ENCODE measurements around the gene LRTM2.
"Not testable (repeated sequence)": the region's sequence is repeated elsewhere in the genome, so short reads cannot be mapped to it uniquely, and the experiment has no call there.

LRTM2 gene

GRCh38 chr12:1812650-1813302 is 7.6 kb upstream of the LRTM2 start:
- DNase-seq: no peak

DNA sequence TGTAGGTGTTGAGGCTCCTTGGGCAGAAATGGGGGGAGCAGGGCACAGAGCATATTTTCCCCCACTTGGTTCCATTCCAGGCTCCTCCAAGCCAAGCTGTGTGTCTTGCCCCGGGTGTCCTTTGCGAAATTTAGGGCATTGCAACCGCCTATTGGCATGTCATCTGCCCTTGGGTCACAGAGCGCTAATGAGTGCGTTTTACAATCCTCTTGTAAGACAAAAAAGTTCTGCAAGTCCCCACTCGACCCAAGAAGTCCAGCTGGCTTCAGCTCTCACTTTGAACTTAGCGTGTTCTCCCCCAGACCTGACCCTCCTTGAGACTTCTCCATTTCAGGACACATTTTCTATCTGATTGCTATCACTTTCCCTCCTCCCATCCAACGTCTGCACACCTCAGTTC is 6.1 kb upstream of the LRTM2 start:
- no peak for DNase-seq

GRCh38 chr12:1815108-1815507 is 5.3 kb upstream of the LRTM2 start:
- DNase-seq: no peak

DNA sequence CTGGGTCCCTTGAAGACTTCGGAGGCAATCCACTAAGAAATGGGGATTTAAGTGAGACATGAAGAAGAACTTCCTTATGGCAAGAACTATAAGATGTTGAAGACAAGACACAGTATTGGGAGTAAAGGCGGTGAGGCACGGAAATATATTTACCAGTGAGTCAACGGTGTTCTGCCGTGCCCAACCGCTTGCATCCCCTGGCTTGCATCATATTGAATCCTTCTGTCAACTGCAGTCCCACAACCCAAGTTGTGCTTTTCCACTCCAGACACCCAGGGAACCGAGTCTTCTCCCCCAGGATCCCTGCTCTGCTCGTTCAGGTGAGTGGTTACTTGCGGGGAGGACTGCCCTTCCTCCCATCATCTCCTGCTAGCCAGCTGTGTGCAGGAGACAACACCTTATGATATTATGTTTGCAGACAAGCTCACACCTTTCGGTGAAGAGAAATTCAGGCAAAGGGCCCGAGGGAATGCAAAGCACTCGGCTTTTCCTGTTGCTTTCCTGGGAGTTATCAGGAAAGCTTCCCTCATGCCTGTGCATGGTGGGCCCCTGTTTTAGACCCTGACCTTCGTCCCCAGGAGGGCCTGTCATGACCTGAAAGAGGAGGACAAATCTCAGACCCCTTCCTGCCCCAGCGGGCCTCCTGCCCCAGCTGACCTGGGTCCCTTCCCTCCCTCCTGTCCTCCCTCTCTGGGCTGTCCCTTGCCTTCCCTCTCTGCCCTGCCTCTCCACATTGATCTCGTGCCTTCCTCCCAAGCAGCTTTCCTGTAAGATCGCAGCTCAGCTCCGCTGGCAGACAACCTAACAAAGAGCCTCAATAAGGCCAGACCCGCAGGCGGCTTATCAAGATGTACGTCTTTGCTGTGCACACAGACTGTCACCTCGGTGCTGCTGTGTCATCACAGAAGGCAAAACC is 4.3 kb upstream of the LRTM2 start:
- DNase-seq: no peak

DNA sequence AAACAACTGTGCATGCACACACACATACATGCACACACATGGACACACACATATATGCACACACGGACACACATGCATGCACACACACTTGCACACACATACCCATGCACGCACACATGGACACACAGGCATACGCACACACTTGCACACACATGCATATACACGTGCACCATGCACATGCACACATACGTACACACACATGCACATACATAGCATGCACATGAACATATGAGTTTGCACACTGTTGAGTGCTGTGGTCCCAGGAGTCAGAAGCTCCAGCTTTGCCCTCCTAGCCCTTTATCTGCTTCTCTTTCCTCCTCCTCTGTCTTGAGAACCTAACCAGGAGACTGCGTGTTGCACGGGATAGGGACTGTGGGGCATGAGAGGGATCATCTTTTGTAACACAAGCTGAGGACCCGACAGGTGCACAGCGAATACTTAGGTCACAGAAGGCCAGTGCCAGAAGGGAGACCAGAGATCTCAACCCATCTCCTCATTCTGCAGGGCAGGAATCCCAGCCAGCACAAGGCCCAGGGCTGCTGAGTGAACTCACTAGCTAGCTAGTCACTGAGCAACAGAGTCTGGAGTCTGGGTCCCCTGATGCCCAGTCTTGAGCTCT is 3.5 kb upstream of the LRTM2 start:
- DNase-seq: no peak

DNA sequence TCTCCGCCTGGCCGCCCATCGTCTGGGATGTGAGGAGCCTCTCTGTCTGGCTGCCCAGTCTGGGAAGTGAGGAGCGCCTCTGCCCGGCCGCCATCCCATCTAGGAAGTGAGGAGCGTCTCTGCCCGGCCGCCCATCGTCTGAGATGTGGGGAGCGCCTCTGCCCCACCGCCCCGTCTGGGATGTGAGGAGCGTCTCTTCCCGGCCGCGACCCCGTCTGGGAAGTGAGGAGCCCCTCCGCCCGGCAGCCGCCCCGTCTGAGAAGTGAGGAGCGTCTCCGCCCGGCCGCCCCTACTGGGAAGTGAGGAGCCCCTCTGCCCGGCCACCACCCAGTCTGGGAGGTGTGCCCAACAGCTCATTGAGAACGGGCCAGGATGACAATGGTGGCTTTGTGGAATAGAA is 2.4 kb upstream of the LRTM2 start:
- DNase-seq: not testable (repeated sequence)

DNA sequence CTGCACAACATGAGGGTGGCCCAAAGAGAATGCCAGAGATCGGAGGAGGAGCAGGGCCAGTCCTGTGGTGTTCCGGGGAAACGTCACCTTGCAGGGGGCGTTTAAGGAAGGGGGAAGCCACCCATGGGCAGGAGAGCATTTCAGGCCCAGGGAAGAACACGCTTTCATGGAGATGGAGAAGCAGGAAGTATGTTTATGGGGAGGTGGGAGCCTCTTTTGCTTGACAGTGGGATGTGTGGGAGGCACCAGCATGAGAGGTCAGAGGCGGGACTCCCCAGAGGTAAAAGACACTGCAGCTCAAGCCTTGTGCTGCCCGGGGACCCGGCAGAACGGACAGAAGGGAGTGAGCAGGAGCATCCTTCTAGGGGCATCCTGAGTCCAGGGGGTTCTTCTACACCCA is 1.3 kb upstream of the LRTM2 start:
- no peak for DNase-seq

GRCh38 chr12:1819571-1819970 is 794 bp upstream of the LRTM2 start:
- no peak for DNase-seq

- no peak for DNase-seq
Observed at GRCh38 chr12:1820896-1821291, 529 bp downstream of the LRTM2 start.

- no peak for DNase-seq
Observed at GRCh38 chr12:1821805-1822204, 1.4 kb downstream of the LRTM2 start.

- DNase-seq: no peak
Observed at GRCh38 chr12:1822699-1823098, 2.3 kb downstream of the LRTM2 start.

DNA sequence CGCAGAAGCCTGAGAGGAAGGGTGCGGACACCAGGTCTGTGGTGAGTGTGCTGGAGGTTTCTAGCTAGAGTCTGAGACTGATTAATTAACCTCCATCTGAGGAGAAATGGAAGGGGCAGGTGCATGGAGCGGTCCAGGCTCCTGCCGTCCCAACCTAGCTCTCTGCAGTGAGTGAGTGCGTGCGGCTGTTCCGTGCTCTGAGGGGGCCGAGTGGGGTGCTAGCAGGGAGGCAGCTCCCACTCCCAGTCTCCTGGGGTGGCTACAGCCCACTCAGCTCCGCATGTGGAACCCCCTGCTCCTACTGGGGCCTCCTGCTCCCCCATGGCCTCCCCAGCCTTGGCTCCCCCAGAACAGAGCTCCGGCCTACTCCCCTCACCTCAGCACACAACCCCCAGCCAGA is 2.9 kb downstream of the LRTM2 start:
- no peak for DNase-seq

DNA sequence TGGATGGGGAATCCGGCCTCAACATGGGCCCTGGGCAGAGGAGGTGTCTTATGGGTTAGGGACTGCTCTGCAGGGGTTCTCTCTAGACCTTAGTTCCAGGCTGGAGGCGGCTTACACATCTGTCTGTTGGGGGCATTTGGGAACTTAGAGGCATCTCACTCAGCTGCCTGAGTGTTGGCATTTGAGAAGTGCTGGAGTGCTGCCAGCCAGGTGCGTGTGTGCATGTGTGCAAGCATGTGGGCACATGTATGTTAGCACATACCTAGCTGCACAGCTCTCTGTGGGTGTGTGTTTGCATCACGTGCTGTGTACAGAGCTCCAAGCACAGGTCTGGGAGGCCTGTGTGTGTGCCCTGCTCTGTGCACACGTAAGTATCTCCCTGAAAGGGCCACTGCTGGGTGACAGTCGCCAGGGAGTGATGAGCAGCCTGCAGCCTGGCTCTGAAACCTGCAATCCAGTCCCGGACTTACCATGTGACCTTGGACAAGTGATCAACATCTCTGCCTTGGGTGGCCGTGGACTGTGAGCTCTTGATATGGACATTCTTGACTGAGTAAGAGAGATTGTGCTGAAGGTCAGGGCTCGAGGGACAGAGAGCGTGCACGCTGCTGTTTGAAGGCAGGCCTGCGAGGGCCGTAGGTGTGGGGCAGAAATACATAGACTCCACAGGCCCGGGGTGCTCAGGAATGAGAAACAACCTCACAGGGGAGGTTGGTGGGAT is 5.2 kb downstream of the LRTM2 start:
- no peak for DNase-seq

DNA sequence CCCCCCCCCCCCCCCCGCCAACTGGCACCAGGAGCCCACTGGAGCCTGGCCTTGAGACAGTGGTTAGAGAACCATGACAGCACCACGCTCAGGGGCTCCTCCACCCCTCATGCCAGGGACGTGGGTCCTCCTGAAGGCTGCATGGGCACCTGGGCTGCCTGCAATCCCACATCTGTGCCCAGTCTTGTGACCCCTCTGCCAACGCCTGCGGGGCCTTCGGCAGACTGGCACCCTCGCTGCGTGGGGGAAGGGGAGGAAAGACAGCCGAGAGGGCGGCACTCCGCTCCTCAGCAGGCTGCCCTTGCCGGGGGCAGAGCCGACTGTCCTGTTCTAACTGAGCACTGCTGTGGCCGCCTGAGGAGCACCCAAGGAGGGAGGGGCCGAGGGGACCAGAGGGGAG is 6.0 kb downstream of the LRTM2 start:
- no peak for DNase-seq

DNA sequence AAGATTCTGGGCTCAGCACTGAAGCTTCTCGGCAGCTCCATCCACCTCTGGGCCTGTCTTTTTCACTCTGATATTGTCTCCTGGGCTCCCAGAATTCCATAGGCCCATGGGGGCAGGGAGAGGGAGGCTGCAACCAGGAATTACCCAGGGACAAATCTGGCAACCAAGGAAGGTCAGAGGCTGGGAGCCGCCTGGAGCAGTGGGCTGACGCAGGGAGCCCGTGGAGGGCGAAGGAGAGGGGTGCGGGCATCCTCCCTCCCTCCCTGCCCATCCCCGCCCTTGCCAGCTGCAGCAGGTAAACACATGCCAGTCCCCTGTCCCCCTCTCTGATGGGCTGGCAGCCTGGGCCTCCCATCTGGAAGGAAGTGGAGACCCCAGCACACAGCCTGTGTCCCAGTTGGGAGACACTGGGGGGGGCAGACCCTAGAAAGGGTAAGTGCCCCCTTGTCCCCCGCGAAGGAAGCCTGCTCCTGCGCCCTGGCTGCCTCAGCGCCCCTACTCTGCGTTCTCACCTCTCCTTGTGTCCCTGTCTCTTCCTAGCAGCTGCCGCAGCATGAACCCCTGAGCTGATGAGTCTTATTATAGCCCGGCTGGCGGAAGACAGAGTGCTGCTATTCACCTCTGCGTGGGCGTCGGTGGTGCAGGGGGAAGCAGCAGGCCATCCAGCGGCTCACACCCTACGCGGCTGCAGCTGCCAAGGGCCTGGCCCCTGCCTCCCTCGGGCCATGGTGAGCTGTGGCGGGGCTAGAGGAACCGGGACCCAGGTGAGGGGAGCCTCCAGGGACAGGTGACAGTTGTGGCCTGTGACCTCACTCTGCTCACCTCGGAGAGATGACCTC is 6.7 kb downstream of the LRTM2 start:
- peak; percentile 23 for DNase-seq

GRCh38 chr12:1827826-1828805 is 7.8 kb downstream of the LRTM2 start:
- DNase-seq: no peak

DNA sequence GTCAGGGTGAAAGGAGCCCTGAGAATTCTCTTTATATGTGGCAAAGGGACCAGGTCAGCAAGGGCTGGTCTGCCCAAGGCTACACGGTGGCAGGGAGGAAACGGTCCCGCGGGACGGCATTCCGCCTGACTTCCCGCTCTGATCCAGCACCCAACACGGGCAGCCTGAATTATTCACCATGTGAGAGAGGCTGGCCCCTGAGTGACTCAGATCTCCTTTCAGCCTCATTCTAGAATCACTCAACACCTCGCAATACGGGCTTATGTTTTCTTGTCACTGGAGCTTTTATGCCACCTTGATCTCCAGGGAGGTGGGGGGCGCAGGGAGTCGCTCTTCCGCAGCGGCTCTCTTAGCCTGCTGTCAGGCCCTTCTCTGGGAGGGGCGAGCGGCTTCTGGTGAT is 8.5 kb downstream of the LRTM2 start:
- DNase-seq: no peak

DNA sequence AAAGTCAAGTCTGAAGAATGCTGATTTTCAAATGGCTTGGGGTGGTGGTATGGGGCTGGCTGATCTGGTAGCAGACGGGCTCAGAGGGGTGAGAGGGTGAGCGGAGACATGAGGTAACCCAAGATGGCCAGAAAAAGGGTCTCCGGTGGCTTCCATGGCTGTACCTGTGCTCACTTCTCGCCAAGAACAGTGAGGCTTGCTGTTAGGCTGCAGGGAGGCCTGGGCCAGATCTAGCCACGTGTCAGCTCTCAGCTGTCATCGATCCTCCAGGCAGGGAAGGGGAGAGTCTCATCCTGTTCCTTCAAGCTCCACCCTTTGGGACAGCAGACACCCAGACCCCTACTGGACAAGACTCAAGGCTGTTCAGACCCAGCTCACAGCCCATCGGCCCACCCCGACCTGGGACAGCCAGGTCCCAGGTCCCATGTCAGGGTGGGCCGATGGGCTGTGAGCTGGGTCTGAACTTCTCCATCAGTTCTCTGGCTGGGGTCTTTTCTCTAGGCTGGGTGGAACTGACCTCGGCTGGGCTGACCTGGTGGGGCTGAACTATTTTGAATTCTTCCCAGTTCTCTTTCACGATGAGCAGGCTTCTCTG is 9.0 kb downstream of the LRTM2 start:
- no peak for DNase-seq

- DNase-seq: peak; percentile 79
Observed at GRCh38 chr12:1830401-1830845, 10.1 kb downstream of the LRTM2 start.

Data from NCI-H146 (cell line).